HEK293T (cell line): ENCODE results near the gene EML5.

Experiments used
- CTCF ChIA-PET: fragments of 350-600 bp; formaldehyde crosslinking; extraction: SDS; loops from one replicate; lab custom pipeline; 2021; ENCODE audit warnings: antibody characterized with exemption, inconsistent platforms; lab: Yijun Ruan, JAX
- POLR2A ChIA-PET: fragments of 350-600 bp; formaldehyde crosslinking; extraction: SDS; loops from one replicate; lab custom pipeline; 2020; ENCODE audit warnings: antibody characterized with exemption, inconsistent platforms; lab: Yijun Ruan, JAX
- DNase-seq: peaks from one replicate; pipeline ENCODE4 v3.0.0; 2012; ENCODE audit warnings: mixed read lengths; ENCODE audit errors: extremely low spot score
- ARNT ChIP-seq: fragments of 450-650 bp; IDR thresholded peaks from 2 replicates; pipeline ENCODE4 v1.6.1; 2017; ENCODE audit warnings: mild to moderate bottlenecking
- BHLHE40 ChIP-seq: fragments of 450-650 bp; IDR thresholded peaks from 2 replicates; pipeline ENCODE4 v1.6.1; 2016; ENCODE audit warnings: mild to moderate bottlenecking, moderate library complexity, borderline replicate concordance
- CTBP1 ChIP-seq: fragments of 450-650 bp; IDR thresholded peaks from 2 replicates; pipeline ENCODE4 v1.6.1; 2016; ENCODE audit warnings: borderline replicate concordance
- ELF4 ChIP-seq: fragments of 450-650 bp; IDR thresholded peaks from 2 replicates; pipeline ENCODE4 v1.6.1; 2017; ENCODE audit warnings: antibody characterized with exemption
- FOXA1 ChIP-seq: fragments of 450-650 bp; IDR thresholded peaks from 2 replicates; pipeline ENCODE4 v1.6.1; 2016; ENCODE audit warnings: mild to moderate bottlenecking
- FOXK2 ChIP-seq: fragments of 450-650 bp; IDR thresholded peaks from 2 replicates; pipeline ENCODE4 v1.6.1; 2016; ENCODE audit warnings: mild to moderate bottlenecking
- FOXM1 ChIP-seq: fragments of 450-650 bp; IDR thresholded peaks from 2 replicates; pipeline ENCODE4 v1.6.1; 2017; ENCODE audit warnings: mild to moderate bottlenecking, borderline replicate concordance
- HDGF ChIP-seq: fragments of 450-650 bp; IDR thresholded peaks from 2 replicates; pipeline ENCODE4 v1.6.1; 2017; ENCODE audit warnings: antibody characterized with exemption, borderline replicate concordance
- L3MBTL2 ChIP-seq: fragments of 450-650 bp; conservative IDR thresholded peaks from 2 replicates; pipeline ENCODE4 v1.6.1; 2016; ENCODE audit warnings: mild to moderate bottlenecking
- LEF1 ChIP-seq: fragments of 450-650 bp; IDR thresholded peaks from 2 replicates; pipeline ENCODE4 v1.6.1; 2017; ENCODE audit warnings: mild to moderate bottlenecking, borderline replicate concordance
- NFRKB ChIP-seq: fragments of 450-650 bp; IDR thresholded peaks from 2 replicates; pipeline ENCODE4 v1.6.1; 2016; ENCODE audit warnings: mild to moderate bottlenecking, moderate library complexity
- PKNOX1 ChIP-seq: fragments of 450-650 bp; IDR thresholded peaks from 2 replicates; pipeline ENCODE4 v1.6.1; 2016
- SP1 ChIP-seq: fragments of 450-650 bp; IDR thresholded peaks from 2 replicates; pipeline ENCODE4 v1.6.1; 2017
- SUZ12 ChIP-seq: fragments of 450-650 bp; IDR thresholded peaks from 2 replicates; pipeline ENCODE4 v1.6.1; 2016; ENCODE audit warnings: mild to moderate bottlenecking
- TARDBP ChIP-seq: fragments of 450-650 bp; IDR thresholded peaks from 2 replicates; pipeline ENCODE4 v1.6.1; 2016
- ZNF384 ChIP-seq: fragments of 450-650 bp; IDR thresholded peaks from 2 replicates; pipeline ENCODE4 v1.6.1; 2016

Gene EML5

GRCh38 chr14:88621100-88621499, 171.7 kb downstream of the EML5 start:
- ChIA-PET POLR2A (no interaction called here), CTCF (no interaction called here)
- DNase-seq: no peak
- no peak for TF ChIP-seq LEF1
- no peak for TF ChIP-seq ZNF384
- no peak for TF ChIP-seq TARDBP
- no peak for TF ChIP-seq FOXK2
- no peak for TF ChIP-seq PKNOX1
- no peak for TF ChIP-seq CTBP1
- TF ChIP-seq NFRKB: no peak
- no peak for TF ChIP-seq FOXA1
- TF ChIP-seq ARNT: no peak
- no peak for TF ChIP-seq HDGF
- TF ChIP-seq ELF4: no peak

GRCh38 chr14:88618476-88618875, 174.3 kb downstream of the EML5 start:
- ChIA-PET POLR2A (no interaction called here), CTCF (no interaction called here)
- DNase-seq: no peak
- TF ChIP-seq SP1 (no peak), NFRKB (no peak), ZNF384 (no peak), HDGF (no peak), L3MBTL2 (no peak), LEF1 (no peak), CTBP1 (no peak), FOXM1 (no peak), PKNOX1 (no peak)

GRCh38 chr14:88617479-88617878, 175.3 kb downstream of the EML5 start:
- ChIA-PET POLR2A (no interaction called here), CTCF (no interaction called here)
- no peak for TF ChIP-seq NFRKB
- TF ChIP-seq PKNOX1: no peak
- TF ChIP-seq CTBP1: no peak
- TF ChIP-seq HDGF: no peak
- TF ChIP-seq TARDBP: no peak
- TF ChIP-seq SP1: no peak
- TF ChIP-seq BHLHE40: no peak
- TF ChIP-seq L3MBTL2: no peak
- TF ChIP-seq FOXA1: no peak
- TF ChIP-seq LEF1: no peak
- TF ChIP-seq FOXK2: no peak
- no peak for TF ChIP-seq ZNF384
- no peak for TF ChIP-seq SUZ12
- no peak for DNase-seq

GRCh38 chr14:88616697-88617096, 176.1 kb downstream of the EML5 start:
- DNase-seq: no peak
- ChIA-PET POLR2A (no interaction called here), CTCF (no interaction called here)
- no peak for TF ChIP-seq CTBP1
- TF ChIP-seq FOXK2: no peak
- TF ChIP-seq SP1: no peak
- TF ChIP-seq FOXA1: no peak
- no peak for TF ChIP-seq SUZ12
- TF ChIP-seq PKNOX1: no peak
- no peak for TF ChIP-seq L3MBTL2
- TF ChIP-seq ARNT: no peak
- TF ChIP-seq ELF4: no peak
- no peak for TF ChIP-seq TARDBP
- TF ChIP-seq BHLHE40: no peak
- TF ChIP-seq LEF1: no peak
- no peak for TF ChIP-seq NFRKB
- TF ChIP-seq ZNF384: no peak
- TF ChIP-seq FOXM1: no peak
- no peak for TF ChIP-seq HDGF

GRCh38 chr14:88614218-88614907, 178.4 kb downstream of the EML5 start:
- no peak for DNase-seq
- POLR2A ChIA-PET: no interaction called here
- CTCF ChIA-PET: no interaction called here
- no peak for TF ChIP-seq ARNT
- no peak for TF ChIP-seq ELF4
- no peak for TF ChIP-seq CTBP1
- TF ChIP-seq PKNOX1: no peak
- no peak for TF ChIP-seq BHLHE40
- no peak for TF ChIP-seq FOXM1
- TF ChIP-seq LEF1: no peak
- TF ChIP-seq SUZ12: no peak
- TF ChIP-seq FOXA1: no peak
- no peak for TF ChIP-seq ZNF384
- no peak for TF ChIP-seq FOXK2
- no peak for TF ChIP-seq SP1
- TF ChIP-seq NFRKB: no peak
- no peak for TF ChIP-seq L3MBTL2
